ENCODE data around the gene CHCHD10. TPM values are rescaled to one million over a fixed set of nuclear protein-coding genes. Genes with fewer than 3 reads are reported as not detected.

Gene CHCHD10
- total and polyA plus RNA-seq, 10 of the 15 experiments (the other 5 are each of a cell fraction or from before 2014, with no cell fraction given): 13.2 to 241 (median 128) TPM

DNA sequence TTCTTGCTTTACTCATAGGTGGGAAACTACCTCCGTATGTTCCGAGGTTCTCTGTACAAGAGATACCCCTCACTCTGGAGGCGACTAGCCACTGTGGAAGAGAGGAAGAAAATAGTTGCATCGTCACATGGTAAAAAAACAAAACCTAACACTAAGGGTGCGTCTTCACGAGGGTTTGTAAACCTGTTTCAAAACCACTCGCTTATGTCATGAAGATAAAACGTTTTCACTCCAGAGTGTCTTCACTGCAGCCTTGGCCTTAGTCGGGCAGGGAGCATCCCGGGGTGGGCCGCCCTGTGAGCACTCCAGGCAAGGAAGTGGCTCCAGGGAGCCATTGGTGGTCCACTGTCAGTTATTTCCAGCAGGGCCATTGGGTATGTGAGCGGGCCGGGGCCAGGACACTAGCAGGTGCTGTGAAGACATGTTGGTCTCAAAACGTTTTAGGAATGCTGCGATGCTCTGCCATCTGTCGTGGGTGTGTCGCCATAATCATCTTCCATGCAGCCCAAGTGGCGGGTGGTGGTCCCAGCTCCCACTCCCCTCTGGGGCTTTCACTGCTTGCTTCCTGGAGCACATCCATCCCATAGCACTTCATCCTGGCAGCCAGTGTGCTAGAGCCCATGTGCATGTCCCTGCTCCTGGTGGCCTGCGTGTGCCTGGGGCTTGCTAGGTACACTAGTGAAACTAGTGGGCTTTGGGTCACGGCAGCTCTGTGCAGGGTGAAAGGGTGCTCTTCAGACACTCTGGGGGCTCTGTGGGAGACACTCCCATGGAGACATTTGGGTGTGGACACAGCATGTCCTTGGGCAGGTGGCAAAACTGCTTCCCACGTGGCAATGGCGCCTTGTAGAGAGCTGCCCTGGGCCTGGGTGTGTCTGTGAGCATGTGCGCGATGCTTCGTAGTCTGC is 24.2 kb upstream of the CHCHD10 start (continued):
- TF ChIP-seq, protein P1, sequence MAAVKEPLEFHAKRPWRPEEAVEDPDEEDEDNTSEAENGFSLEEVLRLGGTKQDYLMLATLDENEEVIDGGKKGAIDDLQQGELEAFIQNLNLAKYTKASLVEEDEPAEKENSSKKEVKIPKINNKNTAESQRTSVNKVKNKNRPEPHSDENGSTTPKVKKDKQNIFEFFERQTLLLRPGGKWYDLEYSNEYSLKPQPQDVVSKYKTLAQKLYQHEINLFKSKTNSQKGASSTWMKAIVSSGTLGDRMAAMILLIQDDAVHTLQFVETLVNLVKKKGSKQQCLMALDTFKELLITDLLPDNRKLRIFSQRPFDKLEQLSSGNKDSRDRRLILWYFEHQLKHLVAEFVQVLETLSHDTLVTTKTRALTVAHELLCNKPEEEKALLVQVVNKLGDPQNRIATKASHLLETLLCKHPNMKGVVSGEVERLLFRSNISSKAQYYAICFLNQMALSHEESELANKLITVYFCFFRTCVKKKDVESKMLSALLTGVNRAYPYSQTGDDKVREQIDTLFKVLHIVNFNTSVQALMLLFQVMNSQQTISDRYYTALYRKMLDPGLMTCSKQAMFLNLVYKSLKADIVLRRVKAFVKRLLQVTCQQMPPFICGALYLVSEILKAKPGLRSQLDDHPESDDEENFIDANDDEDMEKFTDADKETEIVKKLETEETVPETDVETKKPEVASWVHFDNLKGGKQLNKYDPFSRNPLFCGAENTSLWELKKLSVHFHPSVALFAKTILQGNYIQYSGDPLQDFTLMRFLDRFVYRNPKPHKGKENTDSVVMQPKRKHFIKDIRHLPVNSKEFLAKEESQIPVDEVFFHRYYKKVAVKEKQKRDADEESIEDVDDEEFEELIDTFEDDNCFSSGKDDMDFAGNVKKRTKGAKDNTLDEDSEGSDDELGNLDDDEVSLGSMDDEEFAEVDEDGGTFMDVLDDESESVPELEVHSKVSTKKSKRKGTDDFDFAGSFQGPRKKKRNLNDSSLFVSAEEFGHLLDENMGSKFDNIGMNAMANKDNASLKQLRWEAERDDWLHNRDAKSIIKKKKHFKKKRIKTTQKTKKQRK (IDR thresholded peaks at IDR 0.05; ENCODE audit: low read depth, low read length): no peak

DNA sequence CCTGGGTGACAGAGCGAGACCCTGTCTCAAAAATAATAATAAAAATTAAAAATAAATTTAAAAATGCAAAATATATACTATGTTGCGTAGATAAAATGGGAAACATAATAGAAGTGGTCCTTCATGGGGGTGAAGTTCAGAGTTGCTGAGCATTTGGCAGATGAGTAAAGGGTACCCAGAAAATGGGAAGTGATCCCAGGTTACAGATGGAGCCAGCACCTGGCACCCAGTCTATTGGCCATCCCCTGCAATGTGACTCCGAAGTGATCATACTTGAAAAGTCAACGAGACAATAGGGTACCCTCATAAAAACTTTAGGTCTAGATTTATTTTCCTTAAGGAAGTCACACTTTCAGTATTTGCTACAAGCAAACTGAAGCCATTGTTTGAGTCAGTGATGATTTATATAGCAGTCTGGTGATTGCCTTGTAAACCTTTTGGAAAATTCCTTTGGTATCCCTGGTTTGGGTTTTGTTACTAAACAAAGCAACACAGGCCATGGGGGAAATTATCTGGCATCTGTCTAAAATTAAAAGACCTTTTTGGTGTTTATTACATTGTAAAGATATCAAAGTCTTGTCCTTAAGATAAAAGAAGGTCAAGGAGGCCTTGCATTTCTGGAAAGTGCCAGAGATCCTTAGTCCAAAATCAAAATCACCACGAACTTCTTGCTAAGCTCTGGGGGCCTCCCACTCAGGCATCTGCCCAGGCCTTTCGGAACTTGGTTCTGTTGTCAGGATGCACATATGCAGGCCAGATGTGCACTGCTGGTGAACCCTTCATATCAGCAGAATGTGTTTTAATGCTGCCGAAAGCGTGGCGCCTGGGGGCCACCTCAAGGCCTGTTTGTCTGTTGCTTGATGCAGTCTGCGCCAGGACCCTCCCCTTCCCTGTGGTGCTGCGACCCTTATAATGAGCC is 23.3 kb upstream of the CHCHD10 start:
- WGBS (ENCODE audit: insufficient coverage, insufficient replicate concordance, low lambda C conversion rate, missing lambda C conversion rate): 76% methylated on average over 11 of the region's 11 CpGs
- FAIRE-seq (no peak), DNase-seq (ENCODE audit: low read depth, low spot score) (no peak), ATAC-seq (no peak)
- no peak overlapping the region for H3K4me2 ChIP-seq (ENCODE audit: control insufficient read depth, insufficient read depth)
- no peak overlapping the region for H2AFZ ChIP-seq (ENCODE audit: control insufficient read depth, low read depth, low read length)
- H3K4me1 ChIP-seq (ENCODE audit: control insufficient read depth, insufficient read depth, low read length): peaks cover 11% of the 10 kb centered on the region
- no TSS peak for BruUV-seq (replicated peaks)
- no peak overlapping the region for H3K27ac ChIP-seq (ENCODE audit: control insufficient read depth, insufficient read depth)
- TF ChIP-seq ASH2L (IDR thresholded peaks at IDR 0.05; ENCODE audit: borderline replicate concordance, low read depth): no peak
- peak; percentile 56; the same call in 1 of the 2 replicates for TF ChIP-seq SPI1 (IDR thresholded peaks at IDR 0.05; ENCODE audit: borderline replicate concordance, insufficient read depth, low read depth, low read length)
- intact Hi-C loops (cut with micrococcal nuclease; ENCODE audit: unreplicated experiment) (no loop called here), in situ Hi-C loops (cut with MboI) (no loop called here)
- peaks cover 50% of the 10 kb centered on the region for H3K79me2 ChIP-seq (ENCODE audit: control insufficient read depth, insufficient read depth, low read length)
- POLR2A ChIA-PET: no interaction called here
- no peak overlapping the region for H3K4me3 ChIP-seq
- RAD21 ChIA-PET (ENCODE audit: unreplicated experiment): interaction anchor here (1.5 kb wide), 1 partner anchor 55 kb away, joined by 3 read pairs; no protein-coding TSS in a partner anchor
- SMC1A ChIA-PET (ENCODE audit: uncharacterized antibody, unreplicated experiment): no interaction called here
- peaks cover 14 to 17% of the 10 kb centered on the region in 2 experiments for H3K36me3 ChIP-seq (ENCODE audit: control insufficient read depth in 2 of 2, insufficient read depth in 2 of 2, low read length in 1 of 2)
- H3K9ac ChIP-seq (ENCODE audit: control insufficient read depth, insufficient read depth, low read length): no peak overlapping the region
- H3K27me3 ChIP-seq (replicated peaks in 1 of 2; ENCODE audit: control insufficient read depth in 2 of 2, insufficient read depth in 2 of 2, low read length in 1 of 2): no peaks in the 10 kb centered on the region
- H4K20me1 ChIP-seq (ENCODE audit: control insufficient read depth, insufficient read depth): 0 out of 2 replicates have a peak, but pooled peaks cover 4% of the 10 kb centered on the region
- CTCF ChIA-PET: no interaction called here
- H3K9me3 ChIP-seq (replicated peaks; ENCODE audit: control insufficient read depth, insufficient read depth, low read length): no peaks in the 10 kb centered on the region

All from GM12878 (cell line).